B cell (primary cell): ENCODE measurements around the gene PDZD2. TPM values are rescaled to one million over a fixed set of nuclear protein-coding genes. Genes with fewer than 3 reads are reported as not detected.

Experiments used
- ATAC-seq: fragments of 200-7000 bp; cut with Tn5 transposase; one replicate; pipeline ENCODE4 v1.10.0; 2021; ENCODE audit warnings: low read depth, mild to moderate bottlenecking, moderate number of reproducible peaks, moderate library complexity
- CTCF ChIA-PET: fragments of 350-600 bp; sonication (Branson Sonifier 250); formaldehyde crosslinking; loops from one replicate; lab custom pipeline; 2021; ENCODE audit warnings: antibody characterized with exemption, inconsistent platforms; lab: Charles Lee
- POLR2A ChIA-PET: fragments of 350-600 bp; sonication (Branson Sonifier 250); formaldehyde crosslinking; loops from one replicate; lab custom pipeline; 2021; ENCODE audit warnings: antibody characterized with exemption; lab: Charles Lee
- DNase-seq: peaks from one replicate; pipeline ENCODE4 v3.0.0; 2013
- H2AFZ ChIP-seq: 2 replicates; pipeline ENCODE4 v1.6.1; 2012; ENCODE audit warnings: mild to moderate bottlenecking, low read depth, low read length; ENCODE audit not compliant: insufficient read depth, poor library complexity, severe bottlenecking
- H3K27ac ChIP-seq, 2 donors: 1 replicate in 1 of 2; 2 replicates in 1 of 2; pipeline ENCODE4 v1.5.1; 2012 to 2013; ENCODE audit warnings: low read length in 2 of 2, mild to moderate bottlenecking in 2 of 2, moderate library complexity in 1 of 2
- H3K27me3 ChIP-seq, 4 experiments: fragments of 200-600 bp in 1 of 4; sonication (generic) in 1 of 4; replicated peaks in 1 of 4; 1 replicate in 2 of 4; 2 replicates in 2 of 4; pipeline versions ENCODE4 v1.6.1 to v1.7.0; 2013 to 2016; ENCODE audit warnings: low read length in 3 of 4, mild to moderate bottlenecking in 2 of 4, mixed read lengths in 1 of 4, moderate library complexity in 1 of 4; ENCODE audit not compliant: insufficient read depth in 4 of 4, control insufficient read depth in 3 of 4; ENCODE audit errors: control extremely low read depth in 1 of 4
- H3K36me3 ChIP-seq, 2 experiments: replicated peaks in 1 of 2; 1 replicate in 1 of 2; 2 replicates in 1 of 2; pipeline versions ENCODE4 v1.6.1 to v1.7.1; 2013; ENCODE audit warnings: low read length in 1 of 2; ENCODE audit not compliant: insufficient read depth in 2 of 2, control insufficient read depth in 1 of 2; ENCODE audit errors: control extremely low read depth in 1 of 2, extremely low read depth in 1 of 2
- H3K4me1 ChIP-seq, 2 donors: fragments of 200-600 bp in 1 of 2; sonication (generic) in 1 of 2; 1 replicate in 1 of 2; 2 replicates in 1 of 2; pipeline versions ENCODE4 v1.5.1 to v1.6.1; 2013 to 2017; ENCODE audit warnings: low read length in 2 of 2; ENCODE audit not compliant: control insufficient read depth in 2 of 2, insufficient read depth in 2 of 2
- H3K4me2 ChIP-seq: replicated peaks from 2 replicates; pipeline ENCODE3; 2012; ENCODE audit warnings: mild to moderate bottlenecking, low read depth, low read length; ENCODE audit not compliant: poor library complexity, severe bottlenecking
- H3K4me3 ChIP-seq, 5 experiments: fragments of 200-600 bp in 1 of 5; sonication (generic) in 1 of 5; 1 replicate in 3 of 5; 2 replicates in 2 of 5; pipeline versions ENCODE4 v1.5.1 to v1.7.0; 2011 to 2016; ENCODE audit warnings: low read length in 4 of 5, mild to moderate bottlenecking in 4 of 5, low read depth in 2 of 5, control low read depth in 1 of 5, moderate library complexity in 1 of 5; ENCODE audit not compliant: insufficient read depth in 1 of 5; ENCODE audit errors: control extremely low read depth in 1 of 5, extremely low read depth in 1 of 5
- H3K79me2 ChIP-seq: fragments of 200-600 bp; sonication (generic); one replicate; pipeline ENCODE4 v1.6.0; 2016; ENCODE audit warnings: low read length; ENCODE audit not compliant: control insufficient read depth, insufficient read depth
- H3K9ac ChIP-seq: fragments of 200-600 bp; sonication (generic); 2 replicates; pipeline ENCODE4 v1.6.1; 2017; ENCODE audit warnings: mild to moderate bottlenecking, low read length, moderate library complexity
- H3K9me3 ChIP-seq, 3 donors: one replicate each; pipeline versions ENCODE4 v1.6.1 to v1.7.1; 2013; ENCODE audit warnings: low read length in 2 of 3; ENCODE audit not compliant: control insufficient read depth in 2 of 3, insufficient read depth in 1 of 3; ENCODE audit errors: control extremely low read depth in 1 of 3
- H4K20me1 ChIP-seq: 2 replicates; pipeline ENCODE4 v1.6.0; 2012; ENCODE audit warnings: mild to moderate bottlenecking, low read length; ENCODE audit not compliant: insufficient read depth, control insufficient read depth, poor library complexity, severe bottlenecking
- H3K27ac Mint-ChIP-seq: one replicate; pipeline ENCODE4 v1.8.0; 2021; ENCODE audit warnings: mixed read lengths
- H3K27me3 Mint-ChIP-seq: one replicate; pipeline ENCODE4 v1.8.0; 2021; ENCODE audit warnings: mixed read lengths
- H3K4me1 Mint-ChIP-seq: one replicate; pipeline ENCODE4 v1.8.0; 2021; ENCODE audit warnings: mixed read lengths
- H3K4me3 Mint-ChIP-seq: one replicate; pipeline ENCODE4 v1.8.0; 2021; ENCODE audit warnings: mixed read lengths
- H3K9me3 Mint-ChIP-seq: one replicate; pipeline ENCODE4 v1.8.0; 2022; ENCODE audit warnings: mixed read lengths; ENCODE audit not compliant: insufficient read depth
- CTCF ChIP-seq: fragments of 200-600 bp; IDR thresholded peaks from one replicate; pipeline ENCODE4 v1.8.0; 2022; ENCODE audit warnings: antibody characterized with exemption, mild to moderate bottlenecking
- EZH2 ChIP-seq: IDR thresholded peaks from 2 replicates; pipeline ENCODE4 v1.6.1; 2012; ENCODE audit warnings: borderline replicate concordance, low read depth, mild to moderate bottlenecking, moderate library complexity, low read length; ENCODE audit not compliant: insufficient read depth, poor library complexity, severe bottlenecking
- WGBS: methylation state at CpG from one replicate; pipeline ENCODE4 v1.1.5; 2013; ENCODE audit warnings: missing lambda C conversion rate; ENCODE audit not compliant: insufficient coverage; 5-methylcytosine and 5-hydroxymethylcytosine counted together
- intact Hi-C: fragments of 100-400 bp; cut with micrococcal nuclease; formaldehyde crosslinking; loops from one replicate; pipeline ENCODE4 v1.10.0; 2022
- polyA plus RNA-seq: library from polyadenylated mRNA; depleted of rRNA; stranded (reverse); fragments of >200 nt; gene quantifications from 2 replicates; pipeline ENCODE4 v1.2.3, GENCODE V29; 2012
- total RNA-seq, 2 donors: library from RNA; stranded (reverse); fragments of 120-200 nt in 1 of 2; gene quantifications; 1 replicate in 1 of 2; 2 replicates in 1 of 2; pipeline versions ENCODE4 v1.2.3 to v1.2.4, GENCODE V29; 2013 to 2022

PDZD2 gene
- total and polyA plus RNA-seq, 2 donors (not counting 1 experiment from before 2014, with no cell fraction given), result not detected

GRCh38 chr5:31845361-31845760 lies 206.4 kb downstream of the PDZD2 start:
- ATAC-seq (no peak), DNase-seq (no peak)
- H3K27me3 ChIP-seq, result no peaks in the 10 kb centered on the region
- WGBS, result no CpG with 5 or more reads among the region's 3 CpGs
- H3K4me3 ChIP-seq, result no peak overlapping the region
- no peaks in the 10 kb centered on the region for H3K9me3 Mint-ChIP-seq
- no peaks in the 10 kb centered on the region for H3K36me3 ChIP-seq
- no peak overlapping the region for H3K27ac ChIP-seq
- H3K27me3 Mint-ChIP-seq, result no peaks in the 10 kb centered on the region
- H2AFZ ChIP-seq, result peak overlapping the region; percentile 3
- POLR2A ChIA-PET, result no interaction called here
- TF ChIP-seq CTCF, result no peak
- TF ChIP-seq EZH2, result no peak
- no peak overlapping the region for H3K4me2 ChIP-seq
- H3K9ac ChIP-seq, result no peak overlapping the region
- H4K20me1 ChIP-seq, result no peaks in the 10 kb centered on the region
- no peaks in the 10 kb centered on the region for H3K79me2 ChIP-seq
- H3K4me1 ChIP-seq, result no peaks in the 10 kb centered on the region
- H3K4me3 Mint-ChIP-seq, result no peak overlapping the region
- H3K9me3 ChIP-seq, result no peaks in the 10 kb centered on the region
- intact Hi-C loops, result no loop called here
- H3K4me1 Mint-ChIP-seq, result no peaks in the 10 kb centered on the region
- H3K27ac Mint-ChIP-seq, result no peak overlapping the region
- CTCF ChIA-PET, result no interaction called here

DNA sequence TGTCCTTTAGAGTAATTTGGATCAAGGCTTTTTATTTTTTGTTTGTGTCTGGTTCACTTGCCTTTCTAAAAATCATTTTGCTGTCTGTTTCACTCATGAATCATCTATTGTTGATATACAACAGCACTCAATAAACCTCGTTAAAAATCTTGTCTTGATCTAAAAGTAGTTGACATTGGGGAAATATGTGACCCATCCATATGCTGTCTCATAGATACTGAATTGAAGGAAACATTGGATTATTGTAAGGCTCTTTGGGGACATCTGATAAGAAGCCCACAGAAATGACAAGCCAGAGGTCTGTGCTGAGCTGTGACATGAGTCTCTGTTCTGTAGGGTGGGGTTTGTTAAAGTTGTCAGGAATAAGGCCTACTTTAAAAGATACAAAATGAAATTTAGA lies 208.0 kb downstream of the PDZD2 start:
- H3K9me3 Mint-ChIP-seq, result no peaks in the 10 kb centered on the region
- CTCF ChIA-PET, result no interaction called here
- no peaks in the 10 kb centered on the region for H3K79me2 ChIP-seq
- H3K36me3 ChIP-seq, result no peaks in the 10 kb centered on the region
- no CpG with 5 or more reads among the region's 1 CpG for WGBS
- no peak overlapping the region for H3K27ac Mint-ChIP-seq
- POLR2A ChIA-PET, result no interaction called here
- TF ChIP-seq CTCF, result no peak
- TF ChIP-seq EZH2, result no peak
- H2AFZ ChIP-seq, result no peak overlapping the region
- no peak overlapping the region for H3K4me3 Mint-ChIP-seq
- no peaks in the 10 kb centered on the region for H4K20me1 ChIP-seq
- no peaks in the 10 kb centered on the region for H3K9me3 ChIP-seq
- peaks cover 5% of the 10 kb centered on the region for H3K27me3 Mint-ChIP-seq
- DNase-seq (no peak), ATAC-seq (no peak)
- intact Hi-C loops, result no loop called here
- no peak overlapping the region for H3K4me2 ChIP-seq
- no peak overlapping the region for H3K27ac ChIP-seq
- H3K4me1 Mint-ChIP-seq, result no peaks in the 10 kb centered on the region
- no peak overlapping the region for H3K9ac ChIP-seq
- H3K4me3 ChIP-seq, result no peak overlapping the region
- no peaks in the 10 kb centered on the region for H3K4me1 ChIP-seq
- peaks cover 0 to 2% (median 0%) of the 10 kb centered on the region in 4 experiments for H3K27me3 ChIP-seq
